H1 (cell line): ENCODE measurements around the gene PAX7. TPM values are rescaled to one million over a fixed set of nuclear protein-coding genes. Genes with fewer than 3 reads are reported as not detected.

Experiments used
- CTCF ChIA-PET: fragments of 300-600 bp; sonication (Branson Sonifier 250); formaldehyde crosslinking; loops from one replicate; lab custom pipeline; 2021; ENCODE audit not compliant: partially characterized antibody; lab: Charles Lee
- POLR2A ChIA-PET: fragments of 300-600 bp; sonication (Branson Sonifier 250); formaldehyde crosslinking; loops from one replicate; lab custom pipeline; 2021; ENCODE audit warnings: inconsistent platforms; ENCODE audit not compliant: partially characterized antibody; lab: Charles Lee
- DNase-seq, 2 experiments: peaks; one replicate each; pipeline versions ENCODE4 v3.0.0 to v3.0.0-alpha.2; 2010 to 2022; ENCODE audit warnings: low spot score in 2 of 2, low read depth in 1 of 2, mixed read lengths in 1 of 2
- FAIRE-seq: peaks from 2 replicates; lab custom pipeline; 2011; peaks lifted over from hg19 to GRCh38; lab: Jason Lieb, UNC
- H2AFZ ChIP-seq: 2 replicates; pipeline ENCODE4 v1.8.1; 2012; ENCODE audit warnings: low read length, inconsistent platforms
- H2AK5ac ChIP-seq: 2 replicates; pipeline ENCODE4 v1.6.1; 2013; ENCODE audit warnings: low read depth, low read length
- H2BK120ac ChIP-seq: replicated peaks from 2 replicates; pipeline ENCODE3; 2013; ENCODE audit warnings: low read depth, low read length, inconsistent platforms
- H2BK12ac ChIP-seq: 2 replicates; pipeline ENCODE4 v1.6.1; 2013; ENCODE audit warnings: low read depth, low read length
- H2BK15ac ChIP-seq: 2 replicates; pipeline ENCODE4 v1.6.1; 2013; ENCODE audit warnings: low read length
- H2BK20ac ChIP-seq: 2 replicates; pipeline ENCODE4 v1.6.1; 2013; ENCODE audit warnings: low read length
- H2BK5ac ChIP-seq: 2 replicates; pipeline ENCODE4 v1.6.1; 2013; ENCODE audit warnings: low read depth, low read length
- H3K14ac ChIP-seq: 2 replicates; pipeline ENCODE4 v1.6.1; 2013; ENCODE audit warnings: inconsistent platforms; ENCODE audit not compliant: insufficient read length
- H3K18ac ChIP-seq: 2 replicates; pipeline ENCODE4 v1.6.1; 2013; ENCODE audit warnings: low read length; ENCODE audit errors: extremely low read depth
- H3K23ac ChIP-seq: 2 replicates; pipeline ENCODE4 v1.6.1; 2013; ENCODE audit warnings: inconsistent platforms; ENCODE audit not compliant: insufficient read length
- H3K23me2 ChIP-seq: 2 replicates; pipeline ENCODE4 v1.6.1; 2013; ENCODE audit warnings: low read depth, low read length
- H3K27ac ChIP-seq: 2 replicates; pipeline ENCODE4 v1.6.1; 2011; ENCODE audit warnings: low read depth, low read length, inconsistent platforms
- H3K27me3 ChIP-seq, 4 experiments: replicated peaks in 1 of 4; 1 replicate in 1 of 4; 2 replicates in 3 of 4; pipeline versions ENCODE4 v1.6.1 to v1.8.1; 2011 to 2013; ENCODE audit warnings: low read length in 3 of 4, mild to moderate bottlenecking in 3 of 4, inconsistent platforms in 2 of 4, mixed read lengths in 2 of 4, moderate library complexity in 1 of 4; ENCODE audit not compliant: control insufficient read depth in 3 of 4, insufficient read depth in 3 of 4; ENCODE audit errors: extremely low read depth in 1 of 4
- H3K36me3 ChIP-seq, 4 experiments: 2 replicates each; pipeline versions ENCODE4 v1.6.1 to v1.8.1; 2011 to 2013; ENCODE audit warnings: mild to moderate bottlenecking in 4 of 4, low read length in 3 of 4, moderate library complexity in 2 of 4, control low read depth in 1 of 4, inconsistent platforms in 1 of 4; ENCODE audit not compliant: insufficient read depth in 4 of 4, control insufficient read depth in 2 of 4
- H3K4ac ChIP-seq: replicated peaks from 2 replicates; pipeline ENCODE3; 2013; ENCODE audit warnings: low read length, low read depth, mixed read lengths, inconsistent platforms; ENCODE audit not compliant: insufficient read length
- H3K4me1 ChIP-seq, 4 experiments: replicated peaks in 1 of 4; 1 replicate in 1 of 4; 2 replicates in 3 of 4; pipeline versions ENCODE4 v1.6.1 to v1.8.1; 2011 to 2013; ENCODE audit warnings: low read length in 3 of 4, inconsistent platforms in 2 of 4, mixed read lengths in 1 of 4; ENCODE audit not compliant: insufficient read depth in 4 of 4, control insufficient read depth in 3 of 4
- H3K4me2 ChIP-seq, 2 experiments: 2 replicates each; pipeline versions ENCODE4 v1.6.1 to v1.8.1; 2011 to 2013; ENCODE audit warnings: low read depth in 2 of 2, low read length in 2 of 2, control low read depth in 1 of 2, inconsistent platforms in 1 of 2, mild to moderate bottlenecking in 1 of 2; ENCODE audit not compliant: insufficient read depth in 1 of 2
- H3K4me3 ChIP-seq, 4 experiments: fragments of 200-600, 300-600 bp in 1 of 4; sonication (generic), shearing (Covaris generic), sonication (Bioruptor Twin) in 1 of 4; 2 replicates each; pipeline versions ENCODE4 v1.5.1 to v1.8.1; 2011 to 2016; ENCODE audit warnings: low read length in 4 of 4, low read depth in 3 of 4, control low read depth in 2 of 4, inconsistent platforms in 2 of 4, mild to moderate bottlenecking in 2 of 4, mixed read lengths in 1 of 4, moderate library complexity in 1 of 4; ENCODE audit not compliant: insufficient read depth in 2 of 4; ENCODE audit errors: extremely low read depth in 1 of 4
- H3K56ac ChIP-seq: replicated peaks from 2 replicates; pipeline ENCODE3; 2013; ENCODE audit warnings: low read depth, mild to moderate bottlenecking, mixed read lengths, low read length, inconsistent platforms; ENCODE audit not compliant: insufficient read length
- H3K79me1 ChIP-seq: 2 replicates; pipeline ENCODE4 v1.6.1; 2013; ENCODE audit warnings: low read depth, low read length, control low read depth
- H3K79me2 ChIP-seq, 2 experiments: 2 replicates each; pipeline versions ENCODE4 v1.6.1 to v1.8.1; 2012 to 2013; ENCODE audit warnings: low read length in 2 of 2, mild to moderate bottlenecking in 2 of 2, inconsistent platforms in 1 of 2; ENCODE audit not compliant: insufficient read depth in 2 of 2, control insufficient read depth in 1 of 2
- H3K9ac ChIP-seq, 4 experiments: replicated peaks in 1 of 4; 1 replicate in 1 of 4; 2 replicates in 3 of 4; pipeline versions ENCODE4 v1.6.1 to v1.8.1; 2011 to 2013; ENCODE audit warnings: low read depth in 3 of 4, low read length in 3 of 4, control low read depth in 2 of 4, mild to moderate bottlenecking in 2 of 4, moderate library complexity in 2 of 4, inconsistent platforms in 1 of 4; ENCODE audit errors: extremely low read depth in 1 of 4
- H3K9me3 ChIP-seq, 2 experiments: 2 replicates each; pipeline versions ENCODE4 v1.6.1 to v1.8.1; 2012 to 2013; ENCODE audit warnings: mild to moderate bottlenecking in 2 of 2, moderate library complexity in 2 of 2, control low read depth in 1 of 2, inconsistent platforms in 1 of 2, low read depth in 1 of 2, low read length in 1 of 2, mixed read lengths in 1 of 2; ENCODE audit not compliant: insufficient read depth in 2 of 2
- H4K20me1 ChIP-seq, 2 experiments: replicated peaks in 1 of 2; 2 replicates each; pipeline versions ENCODE3 to v1.8.1; 2011 to 2013; ENCODE audit warnings: inconsistent platforms in 2 of 2, low read length in 2 of 2, mild to moderate bottlenecking in 1 of 2; ENCODE audit not compliant: insufficient read depth in 2 of 2, control insufficient read depth in 1 of 2
- H4K5ac ChIP-seq: 2 replicates; pipeline ENCODE4 v1.6.1; 2013; ENCODE audit warnings: low read length, low read depth, mixed read lengths, inconsistent platforms; ENCODE audit not compliant: insufficient read length
- H4K8ac ChIP-seq: 2 replicates; pipeline ENCODE4 v1.8.0; 2013; ENCODE audit warnings: mild to moderate bottlenecking, moderate library complexity, low read length, inconsistent platforms; ENCODE audit not compliant: insufficient read depth; ENCODE audit errors: extremely low read depth
- H4K91ac ChIP-seq: replicated peaks from 2 replicates; pipeline ENCODE3; 2013; ENCODE audit warnings: low read length, mixed read lengths, inconsistent platforms; ENCODE audit not compliant: insufficient read length
- ATF2 ChIP-seq: IDR thresholded peaks from 2 replicates; pipeline ENCODE4 v1.6.1; 2012; ENCODE audit warnings: low read length, inconsistent platforms
- CBX8 ChIP-seq: fragments of 300-800, 300-1000 bp; sonication (generic); IDR thresholded peaks from 2 replicates; pipeline ENCODE4 v1.7.1; 2016; ENCODE audit warnings: low read depth, low read length, borderline replicate concordance
- EGR1 ChIP-seq: IDR thresholded peaks from 2 replicates; pipeline ENCODE4 v1.6.1; 2011; ENCODE audit warnings: low read depth, low read length, borderline replicate concordance
- EZH2 ChIP-seq: fragments of 200-600 bp; sonication (generic); IDR thresholded peaks from 2 replicates; pipeline ENCODE4 v1.7.1; 2012; ENCODE audit warnings: low read depth, mild to moderate bottlenecking, moderate library complexity, low read length, inconsistent platforms; ENCODE audit not compliant: severe bottlenecking
- RNF2 ChIP-seq: fragments of 200-900, 300-1000 bp; sonication (generic); IDR thresholded peaks from 2 replicates; pipeline ENCODE4 v1.7.1; 2016; ENCODE audit warnings: borderline replicate concordance, low read depth, mild to moderate bottlenecking, antibody characterized with exemption, low read length; ENCODE audit not compliant: poor library complexity, severe bottlenecking; ENCODE audit errors: missing control alignments
- WGBS, 2 experiments: shearing (Covaris generic) in 1 of 2; methylation state at CpG; one replicate each; pipeline versions ENCODE4 v1.1.6 to v1.1.7; 2013 to 2015; ENCODE audit warnings: low lambda C conversion rate in 2 of 2, mixed read lengths in 2 of 2, inconsistent platforms in 1 of 2, low coverage in 1 of 2, missing lambda C conversion rate in 1 of 2; ENCODE audit not compliant: insufficient replicate concordance in 2 of 2, insufficient coverage in 1 of 2, insufficient read length in 1 of 2; ENCODE audit errors: extremely low coverage in 1 of 2, missing lambda C conversion rate in 1 of 2; 5-methylcytosine and 5-hydroxymethylcytosine counted together
- polyA plus RNA-seq, 7 experiments: library from polyadenylated mRNA; depleted of rRNA in 3 of 7; stranded (reverse) in 5 of 7; unstranded in 2 of 7; fragments of >200 nt in 5 of 7; fragments of 200-250 nt in 2 of 7; gene quantifications; 1 replicate in 5 of 7; 2 replicates in 1 of 7; 4 replicates in 1 of 7; pipeline versions ENCODE4 v1.2.1 to v1.2.3, GENCODE V29; 2011 to 2013; ENCODE audit warnings: missing spikeins in 2 of 7, mixed read lengths in 2 of 7
- total RNA-seq: library from RNA; stranded (reverse); fragmentation: NEBNext Ultra II Directional; extraction: Animal tissue kit (Norgen Biotek cat#: 25700); gene quantifications from 2 replicates; pipeline ENCODE4 v1.2.1, GENCODE V29; 2021

PAX7 gene
- total and polyA plus RNA-seq, 2 of the 8 experiments (the other 6 are each of a cell fraction or from before 2014, with no cell fraction given) = not detected

- Histone ChIP-seq H2BK20ac (peak overlapping the region; percentile 48; the same call in 1 of the 2 replicates), H2AK5ac (no peak overlapping the region), H3K79me1 (no peaks in the 10 kb centered on the region), H4K20me1 (peaks cover 14 to 18% of the 10 kb centered on the region in 2 experiments), H3K23ac (no peak overlapping the region), H4K5ac (no peak overlapping the region), H3K4me1 (peaks cover 12 to 62% (median 28%) of the 10 kb centered on the region in 4 experiments), H3K23me2 (peaks cover 7% of the 10 kb centered on the region; the same call in 1 of the 2 replicates), H3K79me2 (no peaks in the 10 kb centered on the region), H3K4me3 (peak overlapping the region; percentile 14 to 56 (median 23); a peak in 5 of 8 replicates), H3K4ac (peak overlapping the region; percentile 62), H3K18ac (no peak overlapping the region; the same call in 1 of the 2 replicates), H3K14ac (no peak overlapping the region), H3K9ac (no peak overlapping the region), H2AFZ (no peak overlapping the region), H2BK5ac (peak overlapping the region; percentile 52; the same call in 1 of the 2 replicates), H3K9me3 (no peaks in the 10 kb centered on the region), H3K4me2 (peak overlapping the region; percentile 72 to 82), H3K36me3 (no peaks in the 10 kb centered on the region; a peak in 1 of 8 replicates), H2BK15ac (peak overlapping the region; percentile 72; the same call in 1 of the 2 replicates), H2BK12ac (peak overlapping the region; percentile 87), H3K27me3 (peaks cover 74 to 97% (median 91%) of the 10 kb centered on the region in 4 experiments), H4K8ac (no peak overlapping the region; the same call in none of the 2 replicates), H3K27ac (no peak overlapping the region), H4K91ac (no peak overlapping the region), H3K56ac (no peak overlapping the region), H2BK120ac (no peak overlapping the region)
- 2% methylated on average over 42 of the region's 49 CpGs; no CpG with 5 or more reads in 1 of the 2 experiments for WGBS, 2 experiments
- FAIRE-seq (no peak), DNase-seq (peak in 1 of 2 experiments; percentile 64)
- ChIA-PET CTCF (interaction anchor here (0.6 to 3.0 kb wide), 6 partner anchors 8 to 40 kb away, joined by 3 to 12 read pairs (median 4); no protein-coding TSS in a partner anchor), POLR2A (interaction anchor here (1.4 to 5.6 kb wide), 3 partner anchors 9 to 47 kb away, joined by 3 to 56 read pairs (median 3); partner anchors contain the start of gene PAX7)
- TF ChIP-seq ATF2 (no peak), EZH2 (peak; percentile 87), RNF2 (peak; percentile 82), CBX8 (peak; percentile 88; the same call in 1 of the 2 replicates), EGR1 (0 out of 2 replicates have a peak, but pooled peaks have one; percentile 26)
Observed at GRCh38 chr1:18641005-18641941, 10.6 kb downstream of the PAX7 start.
